Stimulated activated CD8-positive, alpha-beta memory T cell treated with anti-CD3 and anti-CD28 coated beads, Interleukin-15, amount 100 ng/mL, for 1 hour (primary cell): ENCODE measurements around the gene CCDC93.

Experiments
- DNase-seq: peaks from one replicate; pipeline ENCODE4 v3.0.0-alpha.2; 2020; ENCODE audit warnings: low read depth

The CCDC93 gene

DNA sequence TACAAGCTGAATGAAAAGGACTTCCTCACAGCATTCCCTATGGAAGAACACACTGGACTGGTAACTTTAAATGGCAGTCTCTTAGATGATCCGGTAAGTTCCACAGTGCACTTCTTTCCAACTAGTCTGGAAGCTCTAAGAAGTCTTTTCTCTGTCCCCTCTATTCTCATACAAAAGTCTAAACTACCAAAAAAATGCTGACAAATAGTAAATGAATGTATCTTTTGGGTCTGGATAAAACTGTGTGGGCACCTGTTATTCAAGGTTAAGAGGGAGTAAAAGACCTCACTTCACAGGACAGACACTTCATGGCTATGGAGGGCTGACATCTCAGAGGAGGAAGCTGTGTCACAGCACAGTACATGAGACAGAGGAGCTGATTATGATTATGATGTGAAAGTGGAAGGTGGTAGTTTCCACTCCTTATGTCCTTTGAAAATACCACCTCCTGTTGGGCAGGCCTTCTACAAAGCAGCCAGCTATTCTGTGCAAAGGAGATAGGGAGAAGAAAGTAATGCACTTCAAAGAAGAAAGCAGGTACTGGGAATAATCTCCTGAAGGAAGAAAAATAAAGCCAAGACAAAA, 23.9 kb downstream of the CCDC93 start:
- no peak for DNase-seq

DNA sequence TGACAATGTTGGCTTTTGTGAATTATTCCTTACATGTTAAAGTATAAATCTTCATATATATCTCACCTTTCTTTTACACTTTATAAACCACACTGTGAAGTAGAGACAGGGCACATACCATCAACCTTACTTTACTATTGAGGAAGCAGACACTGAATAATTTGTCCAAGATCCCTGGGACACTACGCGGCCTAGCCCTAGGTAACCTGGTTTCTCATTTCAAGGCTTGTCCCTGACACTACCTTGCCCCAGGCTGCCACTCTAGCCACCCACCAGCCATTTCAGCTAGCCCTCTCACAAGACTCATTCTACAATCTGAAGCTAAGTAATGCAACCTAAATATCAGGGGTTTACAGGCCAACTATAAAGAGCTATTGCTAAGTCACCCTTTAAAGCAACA, 26.7 kb downstream of the CCDC93 start:
- DNase-seq: no peak

DNA sequence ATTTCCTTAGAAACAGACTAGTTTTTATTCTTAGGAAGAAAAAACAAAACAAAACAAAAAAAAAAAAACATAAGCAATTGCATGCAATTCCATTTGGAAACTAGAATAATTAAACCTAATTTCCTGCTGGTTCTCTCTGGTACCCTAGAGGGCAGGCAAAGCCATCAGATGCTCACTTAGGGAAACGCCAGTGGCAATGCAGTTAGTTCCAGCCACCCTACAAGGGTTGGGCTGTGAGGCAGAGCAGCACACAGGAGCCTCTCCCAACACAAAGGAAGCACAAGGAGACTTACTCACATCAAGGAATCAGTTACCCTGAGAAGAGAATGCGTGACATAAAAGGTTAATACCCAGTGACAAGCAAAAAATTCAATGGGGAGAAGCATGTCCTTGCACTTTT, 28.8 kb downstream of the CCDC93 start:
- DNase-seq: no peak

DNA sequence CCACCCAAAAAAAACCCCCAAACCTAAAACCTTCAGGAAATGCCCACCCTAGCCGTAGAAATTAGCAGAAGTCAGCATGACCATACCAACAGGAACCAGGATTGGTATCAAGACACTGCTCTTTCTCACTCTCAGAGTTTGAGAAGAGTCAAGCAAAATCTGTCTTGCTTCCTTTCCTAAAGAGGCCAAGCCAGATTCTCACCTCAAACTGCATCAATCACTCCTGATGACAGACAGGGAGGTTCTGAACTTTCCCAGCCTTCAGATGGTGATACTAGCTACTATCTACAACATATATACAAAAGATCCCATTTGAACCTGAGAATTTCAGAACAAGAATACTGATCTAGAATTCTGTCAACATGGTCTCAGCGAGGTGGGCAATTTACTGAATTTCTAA, 29.7 kb downstream of the CCDC93 start:
- no peak for DNase-seq

DNA sequence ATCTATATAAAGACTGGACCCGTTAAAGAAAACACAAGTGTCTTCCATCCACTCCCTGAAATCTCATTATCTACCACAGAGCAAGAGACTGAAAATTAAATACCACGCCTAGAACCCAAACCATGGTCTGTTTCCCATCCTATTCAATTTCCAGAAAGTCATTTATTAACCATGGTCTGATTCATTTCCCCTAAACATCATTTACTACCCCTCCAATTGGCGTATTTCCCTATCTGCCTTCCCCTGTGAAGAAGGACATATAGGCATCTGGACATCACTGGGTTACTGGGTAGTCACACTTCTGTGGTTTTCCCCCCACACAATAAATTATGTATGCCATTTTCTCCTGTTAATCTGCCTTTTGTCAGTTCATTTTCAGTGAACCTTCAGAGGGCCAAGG, 30.8 kb downstream of the CCDC93 start:
- no peak for DNase-seq

DNA sequence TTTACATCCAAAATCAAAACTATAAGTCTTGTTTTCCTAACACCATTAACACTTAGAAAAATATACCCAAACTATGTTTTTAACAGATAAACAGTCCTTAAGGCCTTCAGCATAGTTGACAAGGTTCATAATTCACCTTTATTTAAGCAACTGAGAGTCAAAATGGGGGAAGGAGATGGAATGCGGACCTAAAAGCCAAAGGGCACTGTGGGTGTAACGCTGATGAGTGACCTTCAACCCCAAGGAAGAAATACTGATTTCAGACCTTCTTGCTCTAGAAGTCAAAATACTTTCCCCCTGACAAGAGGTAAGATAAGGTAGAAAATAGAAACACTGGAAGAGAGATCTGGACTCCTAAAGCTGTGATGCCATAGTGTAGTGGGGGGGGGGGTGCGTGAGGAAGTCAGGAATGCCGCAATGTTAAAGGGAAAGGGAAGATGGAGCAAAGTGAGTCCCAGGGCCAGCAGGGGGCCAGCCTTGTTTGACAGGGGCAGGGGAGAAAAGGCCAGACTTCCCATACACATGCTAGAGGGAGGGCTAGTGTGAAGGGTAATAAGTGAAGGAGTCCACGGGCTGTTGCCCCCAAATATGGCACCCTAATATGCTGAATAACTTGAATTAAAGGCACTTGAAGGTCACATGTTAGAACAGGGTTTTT, 31.4 kb downstream of the CCDC93 start:
- DNase-seq: no peak

DNA sequence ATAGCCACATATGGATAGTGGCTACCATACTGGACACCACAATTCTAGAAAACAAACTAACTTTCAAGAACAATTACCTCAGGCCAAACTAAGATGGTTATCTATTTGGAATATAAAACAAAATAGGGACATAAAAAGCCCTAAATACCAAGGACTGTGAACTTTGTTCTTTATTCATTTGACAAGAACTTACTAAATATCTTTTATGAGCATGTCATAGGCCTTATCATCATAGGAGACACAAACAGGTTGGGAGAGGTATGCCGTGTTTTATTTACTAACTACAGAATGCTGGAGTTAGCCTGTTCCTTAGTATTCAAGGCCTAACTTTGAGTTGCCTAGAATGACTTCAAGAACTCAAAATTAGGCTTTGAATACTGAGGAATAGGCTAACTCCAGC, 32.1 kb downstream of the CCDC93 start:
- no peak for DNase-seq

DNA sequence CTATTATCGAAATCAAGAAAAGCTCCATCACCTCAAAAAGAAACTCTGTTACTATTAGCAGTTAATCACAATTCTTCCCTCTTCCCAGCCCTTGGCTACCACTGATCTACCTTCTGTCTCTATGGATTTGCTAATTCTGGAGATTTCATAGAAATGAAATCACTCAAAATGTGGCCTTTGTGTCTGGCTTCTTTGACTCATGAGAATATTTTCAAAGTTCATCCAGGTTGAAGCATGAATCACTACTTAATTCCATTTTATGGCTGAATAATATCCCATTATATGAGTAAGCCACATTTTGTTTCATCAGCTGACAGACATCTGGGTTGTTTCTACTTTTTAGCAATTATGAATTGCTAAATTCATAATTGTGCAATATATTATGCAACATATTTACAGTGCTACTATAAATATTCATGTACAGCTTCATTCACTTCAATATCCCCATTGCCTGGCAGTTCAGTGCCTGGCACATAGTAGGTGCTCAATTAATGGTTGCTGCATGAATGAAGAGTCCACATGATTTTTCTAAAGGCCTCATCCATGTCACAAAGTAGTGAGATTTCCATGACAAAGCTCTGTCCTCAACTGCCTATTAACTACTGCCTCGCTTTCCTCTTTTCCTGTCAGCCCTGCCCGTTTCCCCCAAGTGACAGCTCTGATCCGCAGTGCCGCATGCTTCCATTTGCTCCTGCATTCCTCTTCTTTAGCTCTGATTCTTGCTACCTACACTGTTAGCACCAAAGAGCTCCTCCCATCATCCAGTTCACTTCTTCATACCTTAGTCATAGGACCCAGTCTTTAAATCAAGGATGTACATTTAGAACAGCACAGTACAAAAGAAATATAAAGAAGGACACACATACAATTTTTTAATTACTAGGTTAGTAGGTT, 32.8 kb downstream of the CCDC93 start:
- no peak for DNase-seq

DNA sequence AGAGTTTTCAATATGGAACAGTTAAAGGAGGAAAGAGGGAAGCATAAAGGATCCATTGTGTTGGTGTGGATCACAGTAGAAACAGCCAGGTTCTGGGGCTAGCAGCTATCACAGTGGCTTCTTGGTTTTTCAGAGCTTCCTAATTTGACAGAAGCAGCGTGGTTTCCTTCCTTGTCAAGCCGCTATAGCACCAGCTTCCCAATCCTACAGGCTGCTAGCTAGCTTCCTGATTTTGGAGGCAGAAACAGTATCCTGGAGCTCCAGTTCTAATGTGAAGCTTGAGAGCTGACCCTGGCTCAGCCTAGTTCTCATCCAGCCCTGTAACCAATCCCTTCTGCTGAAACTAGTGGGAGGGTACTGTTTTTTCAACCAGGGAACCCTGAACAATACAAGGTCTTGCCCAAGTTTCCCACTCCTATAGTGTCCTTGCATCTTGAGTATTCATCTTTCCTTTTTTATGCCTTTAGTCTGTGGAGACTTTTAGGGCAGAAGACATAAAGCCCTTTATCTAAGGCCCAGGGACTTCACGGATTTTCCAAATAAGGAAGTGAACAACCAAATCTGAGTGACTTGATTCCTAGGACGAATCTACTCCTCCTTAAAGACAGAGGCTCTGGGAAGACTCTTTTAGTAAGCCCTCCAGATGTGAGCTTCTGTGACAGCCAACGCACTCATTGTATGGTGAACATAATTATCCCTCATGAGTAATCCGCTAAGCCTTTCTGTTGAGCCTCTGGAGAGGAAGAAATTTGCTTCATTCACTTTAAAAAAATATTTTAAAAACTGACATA, 33.8 kb downstream of the CCDC93 start:
- no peak for DNase-seq

DNA sequence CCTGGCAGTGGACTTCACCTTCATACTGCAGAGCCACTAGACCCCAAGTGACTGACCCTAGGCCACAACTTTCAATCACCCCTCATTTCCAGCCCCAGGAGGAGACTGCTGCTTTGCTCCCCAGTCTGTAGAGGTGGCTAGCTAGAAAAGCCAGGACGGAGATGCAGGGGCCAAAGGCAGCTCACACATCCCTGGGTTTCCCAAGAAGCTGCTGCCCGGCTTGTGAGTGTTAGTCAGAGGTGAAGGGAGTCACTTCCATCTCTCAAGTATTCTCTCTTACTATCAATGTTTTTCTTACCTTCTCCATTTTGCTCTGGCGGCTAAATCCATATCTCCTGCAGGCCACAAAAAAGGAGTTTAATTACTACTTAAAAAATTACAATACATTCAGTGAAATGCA, 36.2 kb downstream of the CCDC93 start:
- DNase-seq: no peak

DNA sequence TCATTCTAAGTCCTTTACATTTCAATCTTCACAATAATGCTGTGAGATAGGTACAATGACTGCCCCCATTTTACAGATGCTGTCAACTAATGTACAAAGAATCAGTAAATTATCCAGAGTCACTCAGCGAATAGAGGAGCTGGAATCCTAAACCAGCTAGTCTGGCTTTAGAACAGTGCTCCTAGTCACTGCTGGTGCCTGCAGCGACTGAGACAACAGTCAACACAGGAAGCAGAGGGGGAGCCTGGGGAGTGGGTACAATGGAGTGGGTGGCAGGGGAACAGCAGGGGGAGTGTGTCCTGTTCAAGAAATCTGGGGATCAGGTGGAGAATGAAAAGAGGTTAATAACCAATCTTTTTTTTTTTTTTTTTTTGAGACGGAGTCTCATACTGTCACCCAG, 37.3 kb downstream of the CCDC93 start:
- no peak for DNase-seq

DNA sequence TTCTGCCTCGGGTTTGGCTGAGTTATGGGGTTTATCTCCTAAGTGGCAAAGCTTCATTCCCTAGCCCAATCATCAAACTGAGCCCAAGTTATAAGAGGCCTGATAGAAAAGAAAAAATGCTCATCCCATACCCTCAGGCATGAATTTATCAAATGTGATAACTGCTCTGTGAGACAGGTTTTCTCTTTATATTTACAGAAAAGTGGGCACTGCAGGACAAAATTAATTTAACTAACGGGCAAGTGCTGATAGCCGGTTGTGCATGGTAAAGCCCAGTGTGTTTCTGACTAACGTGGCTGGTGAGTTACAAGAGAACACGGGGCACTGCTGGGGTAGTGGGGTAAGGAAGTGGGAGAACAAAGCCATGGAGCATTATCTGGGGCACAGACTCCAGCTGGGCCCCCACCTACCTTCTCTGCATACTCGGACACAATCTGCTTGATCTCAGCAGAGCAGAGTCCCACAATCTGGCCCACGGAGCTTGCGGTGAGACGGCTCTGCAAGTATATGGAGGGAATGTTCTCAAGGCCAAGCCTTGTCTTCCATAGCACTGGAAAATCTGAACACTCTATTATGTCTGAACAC, 40.3 kb downstream of the CCDC93 start:
- DNase-seq: no peak

DNA sequence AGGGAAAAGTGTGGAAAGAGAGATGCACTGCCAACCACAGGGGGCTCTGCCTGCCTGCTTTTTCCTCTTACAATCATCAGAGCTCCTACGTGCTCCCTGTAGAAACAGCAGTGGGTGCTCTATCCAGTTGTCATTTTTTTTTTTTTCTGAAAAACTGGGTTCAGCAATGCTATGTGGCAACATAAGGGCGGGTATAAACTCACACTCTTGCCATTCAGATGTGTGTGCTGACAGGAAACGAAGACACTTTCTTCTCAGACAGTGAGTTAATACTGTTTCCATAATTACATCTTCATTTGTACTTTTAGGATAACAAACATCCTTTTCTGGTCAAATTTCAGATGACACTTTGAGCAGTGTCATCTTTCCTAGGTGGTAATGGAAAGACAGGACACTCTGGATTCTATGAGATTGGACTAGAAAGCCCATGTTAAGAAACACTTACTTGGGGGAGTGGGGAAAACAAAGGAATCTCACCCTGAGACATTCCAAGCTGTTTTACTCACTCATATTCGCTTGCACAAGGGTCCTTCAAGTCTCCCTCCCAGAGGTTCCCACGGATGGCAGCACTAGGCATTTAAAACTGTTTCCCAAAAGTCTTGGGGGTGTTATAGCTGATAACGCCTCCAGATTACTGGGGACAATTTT, 41.3 kb downstream of the CCDC93 start:
- DNase-seq: no peak

DNA sequence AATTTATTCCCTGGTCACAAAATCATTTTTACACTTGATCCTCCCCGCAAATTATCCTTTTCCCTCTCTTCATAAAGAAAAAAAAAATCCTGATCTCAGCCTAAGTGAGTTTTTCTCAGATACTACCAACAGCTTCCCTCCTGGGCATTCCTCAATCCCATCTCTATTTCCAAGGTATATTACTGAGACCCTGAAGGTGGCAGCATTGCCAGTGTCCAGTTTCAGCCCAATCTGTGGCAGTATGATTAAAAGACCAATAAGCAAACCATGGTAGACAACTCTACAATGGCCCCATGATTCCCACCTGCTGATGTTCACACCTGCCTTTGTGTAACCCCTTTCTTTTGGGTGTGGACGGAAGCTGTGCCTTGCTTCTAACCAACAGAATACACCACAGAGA, 45.1 kb downstream of the CCDC93 start:
- no peak for DNase-seq

DNA sequence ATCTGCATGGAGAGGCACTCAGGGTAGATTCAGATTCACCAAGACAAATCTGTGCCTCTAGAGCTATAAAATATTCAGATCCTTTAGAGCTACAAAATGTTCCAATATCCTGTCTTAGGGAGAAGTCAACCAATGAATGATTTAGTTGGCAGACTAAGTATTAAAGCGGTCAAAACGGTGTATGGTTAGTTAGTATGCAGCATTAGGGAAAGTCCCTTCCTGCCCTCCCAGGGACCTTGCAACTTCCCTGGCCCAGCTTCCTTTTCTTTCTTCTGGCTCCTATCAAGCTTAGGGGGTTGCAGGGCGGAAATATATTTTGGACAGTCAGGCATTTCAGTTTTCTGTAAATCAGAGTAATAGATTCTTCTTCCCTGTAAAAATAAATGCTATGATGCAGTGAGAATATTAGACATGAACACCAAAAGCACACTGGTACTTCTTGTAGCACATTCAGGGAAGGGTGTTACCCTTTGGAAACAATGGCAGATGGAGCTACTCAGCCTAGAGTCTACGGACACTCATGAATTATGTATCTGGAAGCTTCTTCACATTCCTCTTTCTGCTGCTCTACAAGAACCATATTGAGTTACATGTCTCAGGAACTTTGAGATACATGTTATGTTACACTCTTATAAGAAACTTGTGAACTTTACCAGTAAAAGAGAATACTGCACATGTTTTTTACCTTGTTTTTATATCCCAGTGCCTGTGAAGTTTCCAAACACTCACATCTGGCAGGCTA, 45.7 kb downstream of the CCDC93 start:
- no peak for DNase-seq

DNA sequence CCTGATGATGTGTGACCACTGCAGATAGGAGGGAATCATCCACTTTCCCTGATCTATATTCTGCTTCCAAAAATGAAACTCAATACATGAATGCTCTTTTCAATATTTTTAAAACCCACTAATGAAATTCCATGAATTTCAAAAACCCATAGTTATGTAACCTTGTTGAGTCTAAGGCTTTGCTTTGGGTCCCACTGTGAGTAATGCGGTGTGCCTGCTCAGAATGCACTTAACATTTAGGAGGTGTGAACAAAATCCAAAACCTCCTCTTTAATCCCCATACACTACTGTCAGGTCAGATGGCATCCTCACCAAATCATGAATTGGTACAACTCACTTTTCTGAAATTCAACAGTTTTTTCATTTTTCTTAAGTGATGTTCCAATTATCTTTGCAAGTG, 50.4 kb downstream of the CCDC93 start:
- DNase-seq: no peak

DNA sequence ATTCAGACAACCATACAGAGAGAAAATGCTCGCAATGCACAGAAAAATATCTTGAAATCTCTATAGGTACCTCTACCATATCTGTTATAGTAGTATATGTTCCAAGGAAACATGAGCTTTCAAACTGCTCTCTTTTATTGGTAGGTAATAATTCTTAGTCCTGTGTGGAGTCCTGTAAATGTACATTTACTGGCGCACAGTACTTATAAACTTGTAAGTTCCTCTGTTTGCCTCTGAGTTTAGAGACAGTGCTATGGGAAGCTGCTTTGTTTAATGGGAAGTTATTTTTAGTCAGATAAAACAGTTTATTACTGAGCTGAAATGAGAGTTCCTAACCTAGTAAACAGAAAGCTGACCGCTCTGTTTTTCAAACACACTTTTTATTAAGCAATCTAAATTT, 52.7 kb downstream of the CCDC93 start:
- no peak for DNase-seq

DNA sequence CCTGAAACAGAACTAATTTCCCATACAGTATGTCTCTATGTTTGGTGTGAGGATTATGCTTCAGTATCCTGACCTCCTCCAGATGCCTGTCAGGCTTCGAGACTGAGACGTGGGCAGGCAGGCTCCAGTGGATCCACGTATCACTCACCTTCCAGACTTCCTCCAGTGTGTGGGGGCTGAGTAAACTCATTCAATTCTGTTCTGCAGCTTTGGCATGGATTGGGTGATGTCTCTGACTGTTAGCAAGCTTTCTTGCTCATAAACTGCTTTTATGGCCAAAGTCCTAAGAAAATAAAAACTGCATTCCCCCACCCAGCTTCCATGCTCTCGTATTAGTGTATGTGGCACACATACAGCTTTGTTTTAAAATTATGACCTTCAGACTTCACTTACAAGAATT, 53.6 kb downstream of the CCDC93 start:
- no peak for DNase-seq

DNA sequence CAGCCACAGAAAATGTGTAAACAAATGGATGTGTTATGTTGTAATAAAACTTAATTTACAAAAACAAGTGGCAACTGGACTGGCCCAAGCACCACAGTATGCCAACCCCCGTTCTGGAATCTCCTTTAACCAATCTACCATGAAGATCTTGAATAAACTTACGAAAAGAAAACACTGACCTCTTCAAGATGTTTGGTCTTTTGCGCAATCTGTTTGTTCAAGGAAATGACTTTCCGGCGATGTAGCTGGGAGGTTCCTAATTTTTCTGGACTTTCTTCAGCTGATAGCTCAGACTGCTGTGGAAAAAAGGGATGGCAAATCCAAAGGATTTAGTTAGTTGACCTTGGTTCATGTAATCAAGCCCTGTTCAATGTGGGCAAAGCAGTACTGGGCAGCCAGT, 55.7 kb downstream of the CCDC93 start:
- DNase-seq: no peak

DNA sequence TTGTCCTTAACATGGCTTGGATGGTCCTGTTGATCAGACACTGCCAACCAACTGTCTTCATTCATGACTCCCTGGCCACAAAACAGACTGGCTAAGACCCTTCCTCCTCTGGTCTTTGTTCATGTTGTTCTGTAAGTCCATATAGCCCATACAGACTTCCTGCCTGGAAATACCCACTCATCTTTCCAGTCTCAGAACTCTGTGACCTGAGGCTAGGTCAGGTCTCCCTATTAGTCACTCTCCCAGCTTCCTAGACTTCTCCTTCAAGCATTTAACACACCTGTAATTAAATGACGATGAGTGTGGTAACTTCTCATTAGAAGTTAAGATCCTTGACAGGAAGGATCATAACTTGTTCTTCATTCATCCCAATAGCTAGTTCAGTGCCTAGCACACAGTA, 56.3 kb downstream of the CCDC93 start:
- no peak for DNase-seq
